NT2/D1 (cell line): ENCODE results near the gene ST8SIA5.

Experiments used
- YY1 ChIP-seq: IDR thresholded peaks from 2 replicates; pipeline ENCODE4 v1.6.1; 2011; ENCODE audit not compliant: insufficient read length, insufficient read depth
- ZNF274 ChIP-seq: IDR thresholded peaks from 2 replicates; pipeline ENCODE4 v1.6.1; 2011; ENCODE audit warnings: mild to moderate bottlenecking, low read depth, low read length

DNA sequence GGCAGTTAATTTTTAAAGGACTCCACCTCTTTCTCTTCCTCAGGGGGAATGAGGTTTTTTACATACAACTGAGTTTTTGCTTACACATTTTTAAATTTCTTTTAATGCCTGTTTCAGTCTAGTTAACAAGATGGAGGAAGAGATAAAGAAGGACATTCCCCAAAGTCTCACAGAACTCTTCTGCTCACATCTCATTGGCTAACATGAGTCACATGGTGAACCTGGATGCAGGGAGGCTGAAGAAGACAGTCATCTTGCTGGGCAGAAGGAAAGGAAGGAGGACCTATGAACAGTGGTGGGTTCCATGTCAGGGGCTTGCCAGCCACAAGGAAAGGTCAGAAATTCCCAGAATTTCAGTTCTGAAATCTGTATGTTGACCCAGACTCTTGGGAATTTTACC is 10.4 kb upstream of the ST8SIA5 start:
- TF ChIP-seq YY1 = no peak
- TF ChIP-seq ZNF274 = no peak
